Activated CD8-positive, alpha-beta memory T cell treated with anti-CD3 and anti-CD28 coated beads, Interleukin-2, amount 50 U/mL, for 1 hour (primary cell): Measurements from ENCODE around the gene SVIL.
"Not testable (repeated sequence)": the region's sequence is repeated elsewhere in the genome, so short reads cannot be mapped to it uniquely, and the experiment has no call there.

Experiments
- DNase-seq: peaks from one replicate; pipeline ENCODE4 v3.0.0-alpha.2; 2020; ENCODE audit errors: extremely low read depth

Gene SVIL

DNA sequence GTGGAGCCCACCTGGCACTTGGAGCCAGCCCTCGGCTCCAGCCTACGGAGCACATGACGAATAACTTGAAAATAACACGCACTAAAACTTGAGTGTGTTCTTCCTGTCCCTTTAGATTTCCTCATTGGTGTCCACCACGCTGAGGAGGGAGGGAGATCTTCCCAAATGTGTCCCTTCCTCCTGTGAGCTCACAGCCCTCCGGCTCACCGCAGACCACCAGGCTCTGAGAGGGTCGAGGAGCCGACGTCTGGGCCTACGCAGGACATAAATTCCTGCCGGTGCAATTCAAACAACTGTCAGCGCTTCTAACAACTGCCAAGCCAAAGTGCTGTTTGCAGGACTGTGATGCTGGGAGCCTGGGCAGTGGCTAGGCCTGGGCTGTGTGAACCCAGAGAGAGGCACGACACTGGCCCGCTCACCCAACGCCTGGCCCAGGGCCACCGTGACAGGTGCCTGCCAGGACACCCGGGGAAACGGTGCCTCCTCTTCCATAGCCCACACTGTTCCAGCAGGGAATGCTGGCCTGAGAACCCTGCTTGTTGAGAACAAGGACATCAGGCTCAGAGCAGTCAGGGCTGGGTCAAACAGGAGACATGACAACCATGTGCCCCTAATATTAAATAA, 118.3 kb downstream of the SVIL start:
- DNase-seq = not testable (repeated sequence)

DNA sequence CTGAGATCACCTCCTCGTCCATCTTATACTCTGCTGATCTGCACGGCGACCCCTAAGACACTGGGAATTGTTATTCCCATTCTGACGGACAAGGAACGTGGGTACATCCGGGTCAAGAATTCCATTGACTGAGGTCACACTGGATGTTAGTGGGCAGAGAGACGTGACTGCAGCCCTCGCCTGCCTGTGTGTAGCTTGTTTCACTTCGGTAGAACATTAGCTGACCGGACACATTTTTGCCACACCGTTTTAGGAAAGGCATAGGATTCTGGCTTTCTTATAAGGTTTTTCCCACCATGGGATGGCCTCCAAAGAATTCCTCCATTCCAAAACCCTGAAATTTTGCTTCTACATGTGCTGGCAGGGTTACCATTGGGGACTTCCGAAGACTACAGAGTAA, 118.9 kb downstream of the SVIL start:
- not testable (repeated sequence) for DNase-seq

DNA sequence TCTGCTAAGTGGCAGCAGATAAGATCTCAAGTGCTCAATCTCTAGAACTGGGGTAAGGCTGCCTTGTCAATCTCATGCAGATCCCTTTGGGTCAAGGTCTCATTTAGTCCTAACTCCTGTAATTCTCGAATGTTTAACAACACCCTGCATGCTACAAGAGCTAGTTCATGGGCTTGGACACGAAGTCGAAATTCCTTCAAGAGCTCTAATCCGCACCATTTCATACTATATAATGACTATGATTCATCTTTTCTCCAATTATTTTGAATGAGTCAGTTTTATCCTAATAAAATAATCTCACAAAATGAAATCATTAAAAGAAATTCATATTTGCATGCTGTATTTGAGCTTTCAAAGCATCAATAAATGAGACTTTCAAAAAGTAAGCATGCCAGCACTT, 119.7 kb downstream of the SVIL start:
- not testable (repeated sequence) for DNase-seq

DNA sequence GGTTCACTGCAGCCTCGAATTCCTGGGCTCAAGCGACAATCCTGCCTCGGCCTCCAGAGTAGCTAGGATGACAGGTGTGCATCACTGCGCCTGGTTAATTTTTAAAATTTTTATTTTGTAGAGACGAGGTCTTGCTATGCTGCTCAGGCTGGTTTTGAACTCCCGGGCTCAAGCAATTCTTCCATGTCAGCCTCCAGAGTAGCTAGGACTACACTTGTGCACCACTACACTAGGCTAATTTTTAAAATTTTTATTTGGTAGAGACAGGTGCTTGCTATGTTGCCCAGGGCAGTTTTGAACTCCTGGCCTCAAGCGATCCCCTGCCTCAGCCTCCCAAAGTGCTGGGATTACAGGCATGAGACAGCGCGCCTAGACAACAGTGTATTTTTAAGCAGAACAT, 120.5 kb downstream of the SVIL start:
- no peak for DNase-seq

DNA sequence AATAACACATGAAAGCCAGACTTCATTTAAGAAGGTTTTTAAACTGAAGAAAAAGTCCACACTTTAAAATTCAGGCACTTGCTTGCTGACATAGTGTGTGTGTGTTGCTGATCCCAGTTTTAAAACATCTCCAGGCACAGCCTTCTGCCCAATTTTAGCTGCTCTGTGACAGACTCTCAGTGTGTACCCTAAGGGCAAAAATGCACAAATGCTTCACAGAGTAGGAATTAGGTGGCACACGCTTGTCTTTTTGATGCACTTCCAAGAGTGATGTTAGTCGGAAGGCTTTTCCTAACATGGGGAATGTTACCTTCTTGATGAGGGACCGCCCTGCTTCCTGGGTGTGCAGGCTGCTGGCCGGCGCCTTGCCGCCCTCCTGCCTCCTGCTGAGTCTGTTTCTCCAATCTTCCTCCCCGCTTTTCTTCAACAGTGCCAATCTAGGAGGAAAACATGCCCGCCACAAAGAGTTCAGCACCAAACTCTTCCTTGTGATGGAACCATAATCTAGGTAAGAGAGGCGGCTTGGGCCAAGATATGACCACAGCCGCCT, 122.3 kb downstream of the SVIL start:
- DNase-seq = no peak

DNA sequence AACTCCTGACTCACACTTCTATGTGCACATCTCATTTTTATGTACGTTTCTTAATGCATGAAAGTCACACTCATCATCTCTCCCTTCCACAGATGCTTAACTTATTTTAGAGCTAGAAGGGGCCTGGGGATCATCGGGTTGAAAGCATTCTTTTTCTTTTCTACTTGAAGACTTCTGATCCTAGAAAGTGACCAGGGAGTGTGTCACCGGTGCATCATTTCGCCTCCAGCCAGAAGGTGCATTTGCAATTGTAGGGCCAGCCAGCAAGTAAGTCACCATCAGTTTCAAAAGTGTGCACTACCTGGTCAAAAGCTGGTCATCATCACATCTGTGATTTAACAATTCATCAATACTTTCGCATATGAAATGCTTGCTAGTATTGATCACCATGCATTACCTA, 123.0 kb downstream of the SVIL start:
- not testable (repeated sequence) for DNase-seq

DNA sequence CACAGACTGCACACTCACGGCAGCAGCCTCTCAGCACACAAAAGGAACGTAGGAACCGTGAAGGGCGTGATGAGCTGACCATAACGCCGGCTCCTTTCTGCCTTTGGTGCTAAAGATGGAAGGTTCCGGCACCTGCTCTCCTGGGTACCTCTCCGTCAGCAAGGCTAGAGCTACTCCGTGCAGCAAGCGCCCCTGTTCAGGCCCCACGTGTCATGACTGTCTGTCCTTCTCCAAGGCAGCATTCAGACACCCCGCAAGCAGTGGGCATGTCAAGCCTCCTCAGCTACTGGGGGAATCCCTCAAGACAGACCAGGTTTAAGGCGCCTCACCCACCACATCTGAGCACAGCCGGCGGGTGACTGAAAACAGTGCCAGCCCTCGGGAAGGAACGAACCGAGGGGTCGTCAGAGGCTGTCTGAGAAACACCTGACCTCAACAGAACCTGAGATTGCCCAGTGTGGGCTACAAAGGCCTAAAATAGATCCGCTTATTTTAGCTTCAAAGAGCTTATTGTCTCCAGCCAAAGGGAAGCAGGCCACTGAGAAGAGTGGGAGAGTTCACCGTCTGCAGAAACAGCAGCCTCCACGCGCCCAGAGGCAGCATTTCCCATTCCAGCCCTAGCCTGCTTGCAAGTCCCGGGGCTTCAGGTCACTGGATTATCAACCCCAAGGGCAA, 124.2 kb downstream of the SVIL start:
- DNase-seq = not testable (repeated sequence)

DNA sequence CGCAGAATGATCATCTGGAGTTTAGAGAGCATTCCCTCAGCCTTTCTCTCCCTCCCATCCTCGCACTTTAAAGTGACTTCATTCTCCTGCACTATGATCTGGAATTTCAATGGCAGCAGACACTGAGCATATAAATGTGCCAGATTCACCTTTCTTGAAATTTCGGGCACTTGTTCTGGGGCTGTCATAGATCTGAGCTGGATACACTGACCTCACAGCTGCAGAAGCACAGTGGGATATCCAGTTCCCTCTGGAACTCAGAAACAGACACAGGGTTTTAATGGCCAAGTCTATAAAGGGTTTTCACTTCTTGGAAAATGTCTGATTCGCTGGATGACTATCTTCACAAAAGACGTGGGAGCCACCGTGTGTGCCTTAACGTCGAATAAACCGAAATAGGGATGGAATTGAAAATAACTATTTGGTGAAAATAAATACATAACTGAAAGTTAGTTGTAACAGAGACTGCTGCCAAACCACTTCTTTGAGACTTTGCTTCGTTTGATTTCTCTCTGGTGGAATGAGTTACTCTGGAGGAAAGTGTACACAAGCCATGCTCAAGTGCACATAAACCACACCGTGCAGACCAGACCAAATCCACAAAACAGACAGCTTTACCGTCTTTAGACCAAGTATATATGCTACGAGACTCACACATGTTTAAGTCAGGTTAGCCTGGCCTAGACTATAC, 126.1 kb downstream of the SVIL start:
- DNase-seq = no peak

DNA sequence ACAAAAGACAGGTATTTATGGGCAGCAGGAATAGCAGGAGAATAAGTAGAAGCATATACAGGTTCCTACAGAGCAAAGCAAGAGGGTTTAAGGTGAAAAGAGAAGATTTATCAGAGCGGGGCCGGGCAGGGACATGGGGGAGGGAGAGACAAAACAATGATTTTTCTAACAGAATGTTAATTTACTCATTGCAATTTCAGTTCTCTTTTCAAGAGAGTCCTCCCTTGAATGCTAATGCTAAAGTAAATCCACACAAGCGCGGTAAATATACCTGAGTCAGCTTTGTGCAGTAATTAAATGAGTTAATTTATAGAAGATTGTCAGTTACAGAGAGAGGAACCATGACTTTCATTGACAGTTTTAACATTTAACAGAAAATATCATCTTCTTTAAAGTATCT, 127.0 kb downstream of the SVIL start:
- DNase-seq = not testable (repeated sequence)

DNA sequence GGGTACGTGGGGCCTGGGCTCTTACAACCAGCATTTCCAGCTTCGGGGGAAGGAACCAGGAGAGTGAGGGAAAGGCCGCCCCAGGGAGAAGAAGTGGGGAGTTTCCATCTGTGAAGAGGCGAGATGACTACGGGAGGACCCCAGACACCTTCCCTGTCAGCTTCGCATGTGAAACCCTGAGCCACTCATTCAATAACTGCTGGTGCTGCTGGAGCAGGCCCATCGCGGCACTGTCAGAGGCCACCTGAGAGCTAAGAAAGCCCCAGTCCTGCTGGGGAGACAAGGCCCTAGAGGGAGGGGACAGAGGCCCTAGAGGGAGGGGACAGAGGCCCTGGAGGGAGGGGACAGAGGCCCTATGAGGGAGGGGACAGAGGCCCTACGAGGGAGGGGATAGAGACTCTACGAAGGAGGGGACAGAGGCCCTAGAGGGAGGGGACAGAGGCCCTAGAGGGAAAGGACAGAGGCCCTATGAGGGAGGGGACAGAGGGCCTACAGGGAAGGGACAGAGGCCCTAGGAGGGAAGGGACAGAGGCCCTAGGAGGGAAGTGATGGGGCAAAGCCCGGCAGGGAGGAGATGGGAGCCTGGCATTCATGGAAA, 128.3 kb downstream of the SVIL start:
- not testable (repeated sequence) for DNase-seq

DNA sequence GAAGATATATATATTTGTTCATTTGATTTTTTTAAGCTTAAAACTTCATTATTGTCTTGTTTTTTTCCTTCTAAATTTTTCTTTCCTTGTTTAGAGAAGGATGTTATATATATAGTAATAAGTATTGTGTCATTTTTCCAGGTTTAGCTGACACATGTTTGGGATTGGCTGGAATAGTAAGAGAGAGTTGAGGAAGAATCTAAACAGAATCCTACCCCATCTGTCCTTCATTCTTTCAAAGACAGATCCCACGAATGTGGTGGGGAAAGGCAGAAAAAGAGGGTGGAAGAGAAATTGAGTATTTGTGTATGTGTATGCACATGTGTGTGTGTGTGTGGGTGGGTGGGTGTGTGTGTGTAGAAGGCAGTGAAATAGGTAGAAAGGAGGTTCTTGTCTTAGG, 132.4 kb downstream of the SVIL start:
- no peak for DNase-seq

DNA sequence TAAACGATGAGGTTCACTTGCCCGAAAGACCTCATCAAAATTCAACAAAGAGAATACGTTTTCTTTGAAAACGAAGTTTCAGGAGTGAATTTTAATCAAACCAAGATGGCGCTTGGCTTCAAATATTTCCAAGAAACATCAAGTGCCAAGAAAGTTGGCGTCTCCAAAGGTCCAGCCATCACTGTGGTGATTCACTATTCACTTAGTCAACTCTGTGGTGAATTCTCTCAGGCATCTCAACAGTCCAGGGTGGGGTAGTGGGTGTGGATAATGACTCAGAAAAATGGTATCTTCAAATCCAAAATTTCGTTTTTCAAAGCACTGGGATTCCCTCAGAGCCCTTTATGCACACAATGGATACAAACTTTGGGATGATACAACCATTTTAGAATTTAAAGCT, 133.1 kb downstream of the SVIL start:
- DNase-seq = no peak

DNA sequence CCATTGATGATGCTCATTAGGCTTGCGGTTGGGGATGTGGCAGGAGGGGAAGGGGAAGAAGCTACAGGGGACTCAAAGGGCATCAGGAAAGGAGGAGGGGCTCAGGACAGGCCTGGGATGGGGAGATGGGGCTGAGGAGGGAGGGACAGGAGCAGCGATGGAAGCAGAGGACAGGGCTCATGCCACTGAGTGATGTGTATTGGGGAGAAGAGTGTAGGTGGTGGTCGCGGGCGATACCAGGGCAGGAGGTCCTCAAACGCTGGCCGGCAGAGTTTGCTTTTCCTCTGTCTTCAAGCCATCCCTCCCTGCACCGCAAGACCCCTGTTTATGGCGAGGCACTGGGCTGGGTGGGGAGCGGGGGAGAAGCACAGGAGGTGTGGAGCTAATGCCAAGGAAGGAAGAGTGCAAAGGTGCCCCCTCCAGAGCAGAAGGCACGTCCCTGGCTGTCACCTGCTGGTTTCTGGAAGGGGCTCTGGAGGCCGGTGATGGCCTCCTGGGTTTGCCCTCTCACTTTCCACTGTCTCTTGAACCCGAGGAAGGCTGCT, 134.7 kb downstream of the SVIL start:
- DNase-seq = no peak

DNA sequence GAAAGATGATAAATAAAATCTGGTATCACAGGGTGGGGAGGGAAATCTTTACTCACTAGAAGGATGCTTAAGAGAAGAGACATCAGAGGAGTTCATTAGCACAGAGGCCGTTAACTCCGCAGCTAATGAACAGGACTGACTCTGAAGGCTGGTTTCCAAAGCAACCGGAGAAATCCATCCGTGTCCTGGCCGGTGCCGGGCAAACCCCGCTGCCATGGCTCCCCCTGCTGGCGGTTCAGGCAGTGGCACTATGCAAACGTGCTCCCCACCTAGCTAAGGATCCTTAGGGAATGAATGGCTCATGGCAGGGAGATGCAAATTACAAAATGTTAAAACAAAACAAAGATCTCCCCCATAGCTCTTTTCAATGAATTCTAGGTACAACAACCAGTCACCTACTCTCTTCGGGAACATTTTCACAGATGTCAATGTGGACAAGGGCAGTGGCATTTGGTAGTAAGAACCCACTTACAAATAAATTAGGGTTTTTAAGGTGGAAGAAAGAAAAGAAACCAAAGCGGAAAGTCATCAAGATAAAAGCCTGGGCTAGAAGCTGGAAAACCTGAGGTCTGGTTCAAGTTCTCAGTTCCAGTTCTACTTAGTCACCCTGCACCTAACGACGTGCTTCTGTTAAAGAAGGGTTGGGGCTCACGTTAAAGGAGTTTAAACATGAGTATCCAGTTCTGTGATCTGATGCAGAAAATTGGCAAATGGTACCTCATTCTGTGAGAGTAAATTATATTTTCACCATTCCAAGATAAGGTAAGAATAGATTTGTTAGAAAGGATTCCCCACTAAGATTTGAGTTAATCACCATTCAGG, 138.2 kb downstream of the SVIL start:
- no peak for DNase-seq

DNA sequence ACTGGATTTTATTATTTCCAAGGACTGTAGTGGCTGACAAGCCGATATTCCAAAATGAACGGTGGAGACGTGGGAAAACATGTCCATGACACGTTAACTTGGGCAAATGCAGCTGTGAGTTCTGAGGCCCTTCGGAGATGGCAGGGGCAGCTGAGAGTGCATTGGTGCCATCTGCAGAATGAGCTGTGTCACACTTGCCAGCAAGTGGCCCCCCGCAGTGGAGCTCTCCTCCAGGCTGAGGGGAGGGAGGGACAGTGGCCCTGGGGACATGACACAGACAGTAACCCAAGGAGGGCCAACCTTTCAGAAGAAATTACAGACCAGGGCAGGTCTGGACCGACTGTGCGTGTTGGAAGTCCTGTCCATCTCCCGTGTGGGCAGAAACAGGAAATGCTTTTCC, 139.4 kb downstream of the SVIL start:
- no peak for DNase-seq

DNA sequence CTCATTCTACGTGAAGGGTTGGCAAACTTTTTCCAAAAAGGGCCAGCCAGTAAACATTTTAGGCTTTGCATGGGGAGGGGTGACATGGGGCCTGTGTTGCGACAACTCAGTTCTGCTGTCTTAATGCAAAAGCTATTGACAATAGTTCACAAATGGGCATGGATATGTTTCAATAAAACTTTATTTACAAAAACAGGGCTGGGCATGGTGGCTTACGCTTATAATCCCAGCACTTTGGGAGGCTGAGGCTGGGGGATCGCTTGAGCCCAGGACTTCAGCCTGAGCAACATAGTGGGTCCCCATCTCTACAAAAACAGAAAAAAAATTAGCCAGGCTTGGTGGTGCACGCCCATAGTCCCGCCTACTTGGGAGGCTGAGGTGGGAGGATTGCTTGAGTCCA, 141.1 kb downstream of the SVIL start:
- DNase-seq = no peak

DNA sequence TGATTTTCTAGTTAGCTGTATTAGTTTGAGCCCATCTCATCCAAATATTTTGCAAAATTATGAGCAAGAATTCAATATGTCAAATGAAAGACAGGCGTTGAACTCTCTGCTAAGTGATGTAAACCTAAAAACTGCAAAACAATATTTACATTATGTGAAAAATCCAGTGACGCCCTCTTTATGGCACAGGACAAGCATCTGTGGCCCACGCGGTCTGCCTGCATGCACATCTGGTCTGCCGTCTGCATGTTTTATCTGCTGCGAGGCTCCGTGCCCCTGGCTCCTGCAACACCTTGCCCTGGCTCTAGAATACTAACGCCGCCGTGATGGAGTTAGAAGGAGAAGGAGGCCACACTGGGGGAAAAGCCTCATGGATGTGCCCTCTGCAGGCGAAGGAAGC, 142.0 kb downstream of the SVIL start:
- DNase-seq = no peak

DNA sequence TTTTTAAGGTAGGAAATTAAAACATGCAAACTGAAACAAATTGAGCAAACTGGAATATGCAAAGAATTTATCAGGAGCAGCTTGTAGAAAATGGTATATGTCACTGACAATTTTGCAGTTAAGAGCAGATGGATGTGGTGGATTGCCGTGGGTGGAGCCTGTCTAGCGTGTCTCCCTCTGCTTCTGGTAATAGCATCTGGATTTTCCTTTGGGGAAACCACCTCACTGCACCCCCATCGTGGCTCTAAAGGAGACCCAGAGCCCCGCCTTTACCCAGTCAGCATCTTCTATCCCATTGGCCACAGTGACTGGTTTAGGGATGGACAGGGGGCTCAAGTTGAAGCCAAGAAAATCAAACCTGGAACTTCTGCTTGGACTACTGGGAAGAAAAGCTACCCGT, 142.9 kb downstream of the SVIL start:
- DNase-seq = no peak

DNA sequence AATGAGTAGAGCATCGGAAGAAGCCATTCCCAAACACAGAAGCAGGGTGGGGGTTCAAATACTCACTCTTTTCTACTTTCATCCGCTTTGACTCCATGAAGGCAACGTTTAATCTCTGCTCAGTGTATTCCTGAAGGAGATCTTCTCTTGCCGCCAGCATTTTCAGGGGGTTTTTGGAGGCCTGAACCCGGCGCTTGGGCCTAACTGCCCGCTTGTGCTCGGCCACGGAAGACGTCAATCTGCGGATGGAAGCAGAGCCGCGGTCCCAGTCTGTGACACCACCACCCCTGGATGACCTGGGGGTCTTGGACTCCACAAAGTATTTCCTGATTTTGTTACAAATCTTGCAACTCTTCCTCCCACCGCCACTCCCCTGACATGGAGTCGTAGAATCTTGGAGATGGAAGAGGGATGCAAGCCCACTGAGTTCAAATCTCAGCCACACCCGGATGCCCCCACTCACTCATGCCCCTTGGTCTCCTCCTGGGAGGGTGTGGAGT, 143.9 kb downstream of the SVIL start:
- not testable (repeated sequence) for DNase-seq

DNA sequence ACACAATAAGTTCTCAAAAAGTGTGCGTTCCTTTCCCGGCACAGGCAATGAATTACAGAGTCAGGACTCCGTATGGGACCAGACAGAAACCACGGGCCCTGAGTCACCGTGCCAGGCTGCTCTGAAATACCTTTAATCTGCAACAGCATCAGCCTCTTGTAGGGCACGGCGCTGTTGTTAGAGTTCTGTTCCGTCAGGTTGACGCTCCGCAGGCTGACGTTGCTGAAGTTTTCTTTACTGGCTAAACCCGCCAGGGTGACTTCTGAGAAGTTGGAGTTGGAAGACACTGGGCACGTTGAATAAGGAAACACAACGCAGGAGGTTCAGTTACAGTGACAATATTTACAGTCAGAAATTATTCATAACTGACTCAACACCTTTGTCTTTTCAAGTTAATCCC, 146.3 kb downstream of the SVIL start:
- not testable (repeated sequence) for DNase-seq

DNA sequence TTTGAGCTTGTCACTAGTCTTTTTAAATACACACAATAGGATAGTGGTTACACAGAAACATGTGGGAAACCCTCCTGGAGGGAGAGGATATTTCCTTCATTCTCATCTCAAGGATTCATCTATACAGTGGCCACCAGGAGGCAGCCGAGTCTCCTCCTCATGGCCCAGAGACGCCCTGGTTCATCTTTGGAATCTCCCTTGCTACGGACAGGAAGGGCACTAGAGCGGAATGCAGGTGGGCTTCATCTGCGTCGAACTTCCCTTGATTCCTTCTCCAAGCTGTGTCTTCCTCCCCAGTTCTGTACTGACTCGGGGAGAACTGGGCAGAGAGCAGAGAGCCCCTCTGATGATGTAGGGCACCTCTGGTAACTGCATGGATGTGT, 146.9 kb downstream of the SVIL start:
- not testable (repeated sequence) for DNase-seq
